ENCODE results near the gene HCN2. TPM values are rescaled to one million over a fixed set of nuclear protein-coding genes. Genes with fewer than 3 reads are reported as not detected.

Gene HCN2
- total and polyA plus RNA-seq, 10 donors, result 0.09 to 1.1 (median 0.31) TPM; not detected in 2

GRCh38 chr19:652467-653389 is 63.0 kb downstream of the HCN2 start:
- intact Hi-C loops (cut with DNase I; ENCODE audit: low total_unique reads), result no loop called here
- no peaks in the 10 kb centered on the region for H3K27me3 ChIP-seq (replicated peaks in 1 of 7)
- DNase-seq, result peak; percentile 67
- no peak overlapping the region for H3K4me3 ChIP-seq
- 87 to 95% (median 94%) methylated on average over 32 to 54 of the region's 54 CpGs for WGBS, 5 donors
- H3K9me3 ChIP-seq, result no peaks in the 10 kb centered on the region
- peaks cover 12 to 62% (median 42%) of the 10 kb centered on the region in 6 donors for H3K4me1 ChIP-seq
- no peak overlapping the region for H3K27ac ChIP-seq
- no peak for TF ChIP-seq POLR2AphosphoS5 (IDR thresholded peaks at IDR 0.05)
- no peak for TF ChIP-seq CTCF (IDR thresholded peaks at IDR 0.05 in 8 of 11, conservative IDR thresholded peaks at IDR 0.05 in 3 of 11)
- no peak for TF ChIP-seq POLR2A (IDR thresholded peaks at IDR 0.05)
- H3K36me3 ChIP-seq, result peaks cover 0 to 100% (median 69%) of the 10 kb centered on the region in 6 donors

GRCh38 chr19:653425-653824 is 63.7 kb downstream of the HCN2 start:
- Histone ChIP-seq H3K36me3 (peaks cover 0 to 100% (median 67%) of the 10 kb centered on the region in 6 donors), H3K9me3 (no peaks in the 10 kb centered on the region), H3K27ac (no peak overlapping the region), H3K27me3 (replicated peaks in 1 of 7) (no peaks in the 10 kb centered on the region), H3K4me3 (no peak overlapping the region), H3K4me1 (peaks cover 19 to 69% (median 49%) of the 10 kb centered on the region in 6 donors)
- intact Hi-C loops (cut with DNase I; ENCODE audit: low total_unique reads), result no loop called here
- 84 to 91% (median 87%) methylated on average over 6 to 17 of the region's 17 CpGs for WGBS, 5 donors
- DNase-seq, result no peak
- TF ChIP-seq CTCF (IDR thresholded peaks at IDR 0.05 in 8 of 11, conservative IDR thresholded peaks at IDR 0.05 in 3 of 11), result no peak
- TF ChIP-seq POLR2AphosphoS5 (IDR thresholded peaks at IDR 0.05), result peak in 1 of 3 donors; percentile 16

- no peaks in the 10 kb centered on the region for H3K27me3 ChIP-seq (replicated peaks in 1 of 7)
- H3K9me3 ChIP-seq, result no peaks in the 10 kb centered on the region
- DNase-seq, result peak; percentile 54
- TF ChIP-seq POLR2A (IDR thresholded peaks at IDR 0.05) (no peak), POLR2AphosphoS5 (IDR thresholded peaks at IDR 0.05) (no peak), CTCF (IDR thresholded peaks at IDR 0.05 in 8 of 11, conservative IDR thresholded peaks at IDR 0.05 in 3 of 11) (no peak)
- WGBS, 5 donors, result 81 to 90% (median 83%) methylated on average over 12 to 17 of the region's 17 CpGs
- H3K27ac ChIP-seq, result peak overlapping the region in 1 of 8 donors; percentile 99
- H3K36me3 ChIP-seq, result peaks cover 0 to 88% (median 50%) of the 10 kb centered on the region in 6 donors
- H3K4me3 ChIP-seq, result no peak overlapping the region
- intact Hi-C loops (cut with DNase I; ENCODE audit: low total_unique reads), result no loop called here
- H3K4me1 ChIP-seq, result peaks cover 42 to 92% (median 72%) of the 10 kb centered on the region in 6 donors
Observed at GRCh38 chr19:655691-656090, 66.0 kb downstream of the HCN2 start.
